ENCODE measurements around the gene NUP58.

The NUP58 gene

DNA sequence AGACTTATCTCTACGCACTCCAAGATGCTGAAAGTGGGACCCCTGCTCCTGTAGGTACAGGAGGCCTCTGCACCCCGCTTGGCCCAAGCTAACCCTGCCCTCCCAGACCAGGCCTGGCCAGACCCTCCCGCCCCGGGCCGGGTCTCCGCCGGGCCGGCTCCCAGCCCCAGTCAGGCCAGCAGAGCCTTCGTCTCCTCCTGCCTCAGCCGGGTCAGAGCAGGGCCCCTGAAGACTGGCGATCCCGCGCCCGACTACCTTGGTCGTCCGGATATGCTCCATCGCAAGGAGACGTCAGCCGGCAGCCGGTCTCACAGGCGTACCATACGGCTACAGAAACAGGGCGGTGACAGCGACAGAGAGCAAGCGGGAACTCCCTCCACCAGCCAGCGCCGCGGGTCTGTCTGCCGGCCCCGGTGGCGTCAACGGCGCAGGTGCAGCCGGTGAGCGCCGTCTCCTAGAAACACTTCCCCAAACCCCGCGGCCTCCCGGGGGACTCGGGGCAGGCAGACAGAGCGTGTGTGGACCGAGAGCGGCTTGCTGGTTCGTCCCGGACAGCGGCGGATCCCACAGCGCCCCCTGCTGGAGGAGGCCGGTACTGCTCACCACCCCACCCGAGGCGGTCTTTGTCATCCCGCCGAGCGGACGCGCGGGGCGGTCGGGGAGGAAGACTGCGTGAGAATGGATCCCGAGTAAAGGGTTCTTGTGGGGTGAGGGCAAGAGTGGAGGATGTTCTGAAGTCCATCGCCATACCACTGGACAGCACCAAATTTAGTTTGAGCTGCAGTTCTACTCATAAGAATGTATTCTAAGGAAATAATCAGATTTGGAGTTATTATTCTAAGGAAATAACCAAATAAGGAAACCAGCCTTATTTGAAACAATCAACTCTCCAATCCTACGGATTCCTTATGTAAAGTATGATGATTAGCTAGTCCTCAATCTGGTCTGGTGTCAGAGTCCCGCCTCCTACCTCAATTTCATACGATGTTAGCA lies 14.2 kb upstream of the NUP58 start, which contains the start of gene MTMR6:
TSS of gene MTMR6 (minus strand) at position 520 of the 993 bp plus-strand sequence. CDS start at position 279, 241 bp downstream.
- TF ChIP-seq, protein P1, sequence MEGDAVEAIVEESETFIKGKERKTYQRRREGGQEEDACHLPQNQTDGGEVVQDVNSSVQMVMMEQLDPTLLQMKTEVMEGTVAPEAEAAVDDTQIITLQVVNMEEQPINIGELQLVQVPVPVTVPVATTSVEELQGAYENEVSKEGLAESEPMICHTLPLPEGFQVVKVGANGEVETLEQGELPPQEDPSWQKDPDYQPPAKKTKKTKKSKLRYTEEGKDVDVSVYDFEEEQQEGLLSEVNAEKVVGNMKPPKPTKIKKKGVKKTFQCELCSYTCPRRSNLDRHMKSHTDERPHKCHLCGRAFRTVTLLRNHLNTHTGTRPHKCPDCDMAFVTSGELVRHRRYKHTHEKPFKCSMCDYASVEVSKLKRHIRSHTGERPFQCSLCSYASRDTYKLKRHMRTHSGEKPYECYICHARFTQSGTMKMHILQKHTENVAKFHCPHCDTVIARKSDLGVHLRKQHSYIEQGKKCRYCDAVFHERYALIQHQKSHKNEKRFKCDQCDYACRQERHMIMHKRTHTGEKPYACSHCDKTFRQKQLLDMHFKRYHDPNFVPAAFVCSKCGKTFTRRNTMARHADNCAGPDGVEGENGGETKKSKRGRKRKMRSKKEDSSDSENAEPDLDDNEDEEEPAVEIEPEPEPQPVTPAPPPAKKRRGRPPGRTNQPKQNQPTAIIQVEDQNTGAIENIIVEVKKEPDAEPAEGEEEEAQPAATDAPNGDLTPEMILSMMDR (IDR thresholded peaks at IDR 0.05): peak; percentile 100
- peak within 1 kb of the TSS; percentile 78 to 93 for H3K27ac ChIP-seq
- peak; percentile 96 for DNase-seq (ENCODE audit: low spot score)

DNA sequence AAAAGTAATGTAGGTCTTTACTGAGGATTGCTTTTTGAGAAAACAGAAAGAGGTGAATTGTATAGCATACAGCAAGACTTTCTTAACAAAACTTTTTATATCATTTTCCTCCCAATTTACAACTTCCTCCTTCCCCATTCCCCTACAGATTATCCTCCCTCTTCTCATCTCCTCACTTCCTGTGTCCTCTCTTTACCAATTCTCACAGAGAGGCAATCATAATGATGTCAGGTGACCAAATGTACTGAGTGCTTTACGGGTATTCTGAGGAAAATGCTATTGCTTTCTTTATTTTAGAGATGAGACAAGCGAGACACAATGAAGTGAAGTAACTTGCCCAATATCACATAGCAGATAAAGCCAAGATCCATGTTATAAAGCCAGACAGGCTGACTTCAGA lies 12.5 kb upstream of the NUP58 start:
- no peak overlapping the region for H3K4me3 ChIP-seq
- no peak for DNase-seq (ENCODE audit: low spot score)
- TF ChIP-seq, protein P1 (IDR thresholded peaks at IDR 0.05): no peak
- H3K27ac ChIP-seq: no peak overlapping the region

More for the DNA sequence above, 14.2 kb upstream of the NUP58 start, which contains the start of gene MTMR6:
- H3K4me3 ChIP-seq: peak within 1 kb of the TSS; percentile 92

DNA sequence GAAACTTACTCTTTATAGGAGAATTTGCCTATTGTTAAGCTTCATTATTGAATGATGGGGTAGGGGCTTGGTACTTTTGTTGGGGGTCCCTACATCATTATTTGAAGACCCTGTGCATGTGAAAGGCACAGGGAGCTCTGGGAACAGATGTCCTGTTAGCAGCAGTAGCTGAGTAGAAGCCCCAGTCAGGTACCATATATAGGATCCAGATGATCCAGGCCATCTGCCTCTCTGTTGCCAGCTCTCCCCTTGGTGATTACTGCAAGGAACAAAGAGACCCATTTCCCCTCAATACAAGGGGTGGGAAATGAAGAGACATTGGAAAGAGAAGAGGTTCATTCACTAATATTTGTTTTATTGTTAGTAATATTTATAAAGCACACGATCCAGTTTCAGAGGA lies 9.7 kb upstream of the NUP58 start:
- no peak overlapping the region for H3K4me3 ChIP-seq
- TF ChIP-seq, protein P1 (IDR thresholded peaks at IDR 0.05): no peak
- H3K27ac ChIP-seq: peak overlapping the region in 1 of 2 donors; percentile 31

DNA sequence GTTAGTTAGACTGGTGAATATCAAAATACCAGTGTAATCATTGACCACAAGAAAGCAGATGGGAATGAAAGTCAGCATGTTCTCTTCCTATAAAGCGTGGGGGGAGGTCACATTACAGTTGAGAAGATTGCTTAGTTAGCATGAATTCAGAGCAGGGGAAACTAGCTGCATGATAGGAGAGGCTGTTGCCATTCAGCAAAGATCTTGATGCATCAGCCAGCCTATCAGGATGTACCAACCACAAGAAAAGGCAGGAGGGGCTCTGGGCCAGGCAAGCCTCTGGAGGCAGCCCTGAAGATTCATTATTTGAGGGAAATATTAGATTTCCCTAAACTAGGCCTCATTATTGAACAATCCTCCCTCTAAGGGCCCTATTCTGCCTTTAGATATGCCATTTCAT lies 9.1 kb upstream of the NUP58 start:
- Histone ChIP-seq H3K27ac (peak overlapping the region in 1 of 2 donors; percentile 31), H3K4me3 (no peak overlapping the region)
- TF ChIP-seq, protein P1 (IDR thresholded peaks at IDR 0.05): no peak
- no peak for DNase-seq (ENCODE audit: low spot score)

More for the DNA sequence above, 9.7 kb upstream of the NUP58 start:
- no peak for DNase-seq (ENCODE audit: low spot score)

DNA sequence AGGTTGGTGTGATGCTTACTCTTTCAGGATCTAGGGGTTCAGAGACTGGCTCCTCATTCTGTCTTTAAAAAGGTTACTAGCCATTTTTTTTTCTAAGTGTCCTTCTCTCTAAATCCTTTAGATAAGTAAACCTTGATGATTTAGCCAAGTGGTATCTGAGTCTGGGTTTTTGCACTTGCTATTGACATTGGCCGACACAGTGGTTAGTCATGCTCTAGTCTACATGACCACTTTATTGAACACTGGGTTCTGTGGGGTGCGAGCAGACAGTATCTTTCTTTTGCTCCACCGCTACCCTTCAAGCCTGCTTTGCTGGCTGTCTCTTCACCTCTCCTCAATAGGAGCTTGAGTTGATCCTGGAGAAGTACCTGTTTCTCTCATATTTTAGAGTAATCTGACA lies 6.2 kb upstream of the NUP58 start:
- no peak overlapping the region for H3K4me3 ChIP-seq
- no peak for DNase-seq (ENCODE audit: low spot score)
- H3K27ac ChIP-seq: no peak overlapping the region
- TF ChIP-seq, protein P1 (IDR thresholded peaks at IDR 0.05): no peak

DNA sequence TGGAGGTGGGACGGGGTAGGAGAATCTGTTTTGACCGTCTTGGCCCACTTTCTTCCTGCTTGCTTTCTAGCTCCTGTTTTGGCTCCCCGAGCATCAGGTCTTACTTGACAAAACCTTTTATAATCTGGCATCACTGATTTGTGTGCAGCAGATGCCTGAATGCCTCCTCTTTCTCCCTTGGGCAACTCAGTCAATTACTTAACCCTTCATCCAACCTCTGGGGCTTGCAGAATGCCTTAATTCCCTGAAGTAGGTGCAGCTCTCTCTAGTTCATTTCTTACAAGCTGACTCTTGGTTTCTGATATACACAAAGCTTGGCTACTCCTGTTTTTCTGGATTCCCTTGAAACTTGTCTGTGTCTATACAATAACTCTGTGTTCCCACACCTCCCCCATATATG lies 5.7 kb upstream of the NUP58 start:
- Histone ChIP-seq H3K4me3 (no peak overlapping the region), H3K27ac (no peak overlapping the region)
- DNase-seq (ENCODE audit: low spot score): no peak
- TF ChIP-seq, protein P1 (IDR thresholded peaks at IDR 0.05): no peak
